GM18511 (cell line): ENCODE results near the gene VPS13C.
"Not testable (repeated sequence)": the region's sequence is repeated elsewhere in the genome, so short reads cannot be mapped to it uniquely, and the experiment has no call there.

Source experiments
- ATAC-seq: cut with Tn5 transposase; IDR thresholded peaks from one replicate; pipeline ENCODE4 v1.9.1; 2021; ENCODE audit warnings: mild to moderate bottlenecking, moderate library complexity; ENCODE audit not compliant: unreplicated experiment

VPS13C gene

DNA sequence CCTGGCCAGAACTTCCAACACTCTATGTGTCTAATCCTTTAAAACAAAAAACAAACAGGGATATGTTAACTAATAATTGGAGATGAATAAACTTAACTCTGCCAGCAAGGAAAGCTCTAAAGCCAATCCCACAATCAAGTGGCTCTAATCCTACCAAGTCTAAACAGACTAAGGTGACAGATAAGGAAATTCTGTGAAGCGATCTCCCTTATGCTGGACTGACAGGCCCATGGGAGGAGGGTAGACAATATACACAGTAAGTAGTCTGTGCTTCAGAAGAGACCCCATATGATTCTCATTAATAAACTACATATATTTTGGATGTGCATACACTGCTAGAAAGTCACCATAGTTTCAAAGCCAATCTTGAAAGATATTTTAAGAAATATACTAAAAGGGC lies 10.1 kb downstream of the VPS13C start:
- no peak for ATAC-seq

DNA sequence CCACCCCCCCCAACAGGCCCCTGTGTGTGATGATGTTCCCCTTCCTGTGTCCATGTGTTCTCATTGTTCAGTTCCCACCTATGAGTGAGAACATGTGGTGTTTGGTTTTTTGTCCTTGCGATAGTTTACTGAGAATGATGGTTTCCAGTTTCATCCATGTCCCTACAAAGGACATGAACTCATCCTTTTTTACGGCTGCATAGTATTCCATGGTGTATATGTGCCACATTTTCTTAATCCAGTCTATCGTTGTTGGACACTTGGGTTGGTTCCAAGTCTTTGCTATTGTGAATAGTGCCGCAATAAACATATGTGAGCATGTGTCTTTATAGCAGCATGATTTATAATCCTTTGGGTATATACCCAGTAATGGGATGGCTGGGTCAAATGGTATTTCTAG lies 12.0 kb downstream of the VPS13C start:
- not testable (repeated sequence) for ATAC-seq

DNA sequence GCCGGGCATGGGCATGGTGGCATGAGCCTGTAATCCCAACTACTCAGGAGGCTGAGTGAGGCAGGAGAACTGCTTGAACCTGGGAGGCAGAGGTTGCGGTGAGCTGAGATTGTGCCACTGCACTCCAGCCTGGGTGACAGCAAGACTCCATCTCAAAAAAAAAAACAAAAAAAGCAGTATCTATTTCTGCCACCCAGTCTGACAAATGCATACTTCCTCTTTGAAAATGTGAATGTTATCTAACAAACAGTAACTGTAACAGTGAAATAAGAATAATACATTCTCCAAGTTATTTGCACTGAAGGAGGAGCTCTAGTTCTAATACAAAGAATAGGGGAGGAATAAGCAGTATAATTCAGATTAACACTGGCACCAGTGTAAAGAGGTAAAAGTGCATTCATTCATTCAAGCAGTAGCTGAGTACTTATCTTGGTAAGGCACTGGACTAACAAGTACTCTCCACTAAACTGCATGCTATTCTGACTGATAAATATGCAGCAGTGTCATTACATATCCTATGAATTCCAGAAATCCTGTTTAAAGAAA lies 12.9 kb downstream of the VPS13C start:
- ATAC-seq, result peak; percentile 68

DNA sequence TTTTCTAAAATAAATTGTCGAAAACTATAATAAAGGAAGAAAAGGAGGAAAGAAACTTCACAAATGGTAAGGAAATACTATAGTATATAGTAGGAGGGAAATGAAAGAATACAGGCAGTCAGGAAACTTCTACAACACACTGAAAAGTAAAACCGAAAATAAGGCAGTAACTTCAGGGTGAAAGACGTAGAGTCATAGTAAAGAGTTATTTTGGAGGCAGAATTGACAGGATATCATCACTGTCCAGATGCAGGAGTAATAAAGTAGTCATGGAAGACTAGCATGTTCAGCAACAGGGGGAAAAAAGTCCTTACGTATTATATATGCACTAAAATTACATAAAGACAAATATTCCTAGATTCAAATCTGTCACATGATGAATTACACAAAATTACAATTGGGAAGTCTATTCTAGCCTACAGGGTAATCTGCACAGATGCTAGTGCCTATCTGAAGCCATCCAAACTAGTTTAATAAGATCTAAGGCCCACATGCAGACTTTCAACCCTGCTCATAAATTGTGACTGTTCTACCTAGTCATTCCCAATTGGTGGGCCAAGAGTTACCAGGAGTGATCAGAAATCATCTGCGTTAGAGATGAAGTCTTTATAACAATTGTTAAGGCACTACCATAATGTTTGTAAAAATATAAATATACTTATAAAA lies 14.0 kb downstream of the VPS13C start:
- peak; percentile 68 for ATAC-seq

DNA sequence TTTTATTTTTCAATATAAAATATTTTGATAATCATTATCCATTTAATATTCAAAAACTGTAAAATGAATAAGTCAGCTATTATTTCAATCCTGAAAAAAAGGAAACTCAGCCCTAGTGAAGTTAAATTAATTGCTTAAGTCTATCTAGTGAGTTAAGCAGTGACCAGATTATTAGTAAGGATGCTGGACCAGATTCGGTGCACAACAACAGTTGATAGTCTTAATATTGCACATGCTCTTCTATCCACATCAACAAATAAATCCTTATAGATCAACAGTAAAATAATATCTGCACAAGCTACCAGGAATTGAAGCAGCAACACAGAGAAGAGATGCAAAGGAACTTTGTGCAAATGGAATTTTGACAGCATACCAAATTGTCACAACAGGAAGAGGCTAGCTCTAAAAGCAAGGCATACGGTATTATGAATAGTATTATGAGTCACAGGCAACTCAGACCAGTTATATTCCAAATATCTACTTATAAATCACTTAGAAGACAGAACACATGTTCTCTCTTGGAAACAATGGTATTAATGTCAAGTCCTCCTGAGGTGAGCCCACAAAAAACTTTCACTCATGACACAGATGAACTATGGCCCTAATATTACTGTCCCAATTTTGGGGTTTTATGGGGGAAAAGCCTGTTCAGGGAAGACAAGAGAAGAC lies 24.9 kb downstream of the VPS13C start:
- no peak for ATAC-seq

DNA sequence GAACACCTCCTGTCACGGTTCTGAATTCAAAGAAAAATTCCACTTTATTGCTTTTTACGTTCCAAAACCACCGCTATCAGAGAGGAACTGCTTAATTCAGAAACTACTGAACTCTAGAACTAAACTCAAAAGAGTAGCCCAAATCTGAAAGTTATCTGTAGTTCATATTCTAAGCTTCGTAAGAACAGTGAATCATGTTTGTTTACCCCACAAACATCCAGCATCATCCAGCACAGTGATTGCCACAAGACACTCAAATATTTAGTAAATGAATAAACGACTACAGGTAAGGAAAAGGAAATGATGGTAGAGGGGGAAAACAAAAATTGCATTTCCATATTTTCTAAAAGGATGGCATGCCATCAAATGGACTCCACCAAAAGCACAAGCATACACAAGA lies 32.3 kb downstream of the VPS13C start:
- ATAC-seq, result no peak

DNA sequence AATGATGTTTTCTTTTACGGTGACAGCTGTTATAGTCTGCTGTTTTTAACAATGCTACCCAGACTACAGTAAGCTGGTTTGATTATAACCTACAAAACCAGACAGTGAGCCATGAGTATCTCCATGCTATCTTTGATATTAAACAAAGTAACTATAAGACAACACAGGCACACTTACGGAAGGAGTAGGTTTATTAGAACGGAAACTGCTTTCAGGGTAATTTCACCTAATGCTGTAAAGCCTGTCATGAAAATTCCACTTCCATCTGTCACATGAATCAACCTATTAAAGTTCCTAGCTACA lies 33.0 kb downstream of the VPS13C start:
- peak; percentile 24 for ATAC-seq

DNA sequence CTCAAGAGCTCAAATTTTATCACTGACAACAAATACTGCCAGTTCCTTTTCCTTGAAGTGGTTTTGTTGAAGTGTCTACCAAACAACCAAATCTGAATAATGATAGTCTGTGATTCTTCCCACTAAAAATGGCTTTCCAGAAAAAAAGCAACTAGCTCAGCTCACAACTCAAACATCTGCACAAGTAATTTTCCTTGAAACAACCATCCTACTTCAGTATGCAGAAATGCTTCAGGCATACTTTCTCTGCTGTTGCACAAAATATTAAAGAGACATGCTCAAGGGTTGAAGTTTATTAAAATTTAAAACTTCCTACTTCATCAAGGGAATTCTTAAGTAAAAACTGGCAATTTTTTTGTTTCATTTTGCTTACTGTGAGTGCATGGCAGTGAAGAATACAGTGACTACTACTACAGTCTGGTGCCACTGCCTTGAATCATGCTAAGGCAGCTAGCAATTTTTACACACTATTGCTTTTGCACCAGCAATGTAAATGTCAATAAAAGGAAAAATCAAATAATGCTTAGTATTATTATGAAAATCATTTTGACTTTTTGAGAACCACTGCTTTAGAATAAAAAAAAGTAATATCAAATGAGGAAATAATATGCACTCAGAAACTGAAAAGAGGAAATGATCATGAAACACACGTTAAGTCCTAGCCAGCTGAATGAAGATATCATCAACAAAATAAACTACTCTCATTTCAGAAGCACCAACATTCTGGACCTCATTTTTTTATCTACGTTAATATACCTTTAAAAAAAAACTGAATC lies 33.6 kb downstream of the VPS13C start:
- peak; percentile 68 for ATAC-seq

DNA sequence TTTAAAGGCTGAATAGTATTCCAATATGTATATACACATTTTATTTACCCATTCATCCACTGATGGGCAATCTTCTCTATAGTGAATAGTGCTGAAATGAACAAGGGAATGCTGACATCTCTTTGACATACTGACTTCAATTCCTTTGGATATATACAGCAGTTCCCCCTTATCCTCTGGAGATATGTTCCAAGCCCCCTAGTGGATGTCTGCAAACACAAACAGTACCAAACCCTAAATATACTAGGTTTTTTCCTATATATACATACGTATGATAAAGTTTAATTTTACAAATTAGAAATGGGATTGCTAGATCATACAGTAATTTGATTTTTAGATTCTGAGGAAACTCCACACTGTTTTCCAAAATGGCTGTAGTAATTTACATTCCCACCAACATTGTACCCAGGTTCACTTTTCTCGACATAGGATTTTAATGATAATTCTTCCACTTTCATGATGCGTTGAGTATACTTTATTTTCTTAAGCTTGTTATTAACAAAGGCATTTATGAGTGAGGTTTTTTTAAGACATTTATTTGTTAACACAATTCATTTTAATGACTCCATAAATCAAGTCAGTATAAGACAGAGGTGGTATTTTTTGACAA lies 38.2 kb downstream of the VPS13C start:
- ATAC-seq, result no peak

DNA sequence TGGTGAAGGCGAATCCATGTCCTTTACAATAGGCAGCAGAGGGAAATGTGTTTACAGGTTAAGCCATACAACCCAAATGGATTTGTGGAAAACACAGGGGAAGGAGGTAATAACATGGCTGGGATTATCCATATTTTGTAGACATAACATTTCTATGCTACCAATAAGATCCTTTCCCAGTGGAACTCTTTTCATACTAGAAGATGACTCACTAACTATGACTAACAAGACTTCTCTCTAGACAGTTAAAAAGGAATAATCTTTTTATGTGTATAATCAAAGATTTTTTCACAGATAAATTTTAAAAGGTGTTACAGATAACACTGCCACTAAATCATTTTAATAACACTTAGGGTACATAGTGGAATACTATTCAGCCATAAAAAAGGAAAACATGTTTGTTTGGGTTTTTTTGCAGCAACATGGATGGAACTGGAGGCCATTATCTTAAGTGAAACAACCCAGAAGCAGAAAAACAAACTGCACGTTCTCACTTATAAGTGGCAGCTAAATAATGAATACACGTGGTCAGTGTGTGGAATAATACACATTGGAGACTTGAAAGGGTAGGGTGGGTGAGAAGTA lies 39.6 kb downstream of the VPS13C start:
- ATAC-seq, result no peak

DNA sequence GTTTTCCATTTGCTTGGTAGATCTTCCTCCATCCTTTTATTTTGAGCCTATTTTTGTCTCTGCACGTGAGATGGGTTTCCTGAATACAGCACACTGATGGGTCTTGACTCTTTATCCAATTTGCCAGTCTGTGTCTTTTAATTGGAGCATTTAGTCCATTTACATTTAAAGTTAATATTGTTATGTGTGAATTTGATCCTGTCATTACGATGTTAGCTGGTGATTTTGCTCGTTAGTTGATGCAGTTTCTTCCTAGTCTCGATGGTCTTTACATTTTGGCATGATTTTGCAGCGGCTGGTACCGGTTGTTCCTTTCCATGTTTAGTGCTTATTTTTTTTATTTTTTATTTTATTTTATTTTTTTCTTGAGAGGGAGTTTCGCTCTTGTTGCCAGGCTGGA lies 54.9 kb downstream of the VPS13C start:
- not testable (repeated sequence) for ATAC-seq

DNA sequence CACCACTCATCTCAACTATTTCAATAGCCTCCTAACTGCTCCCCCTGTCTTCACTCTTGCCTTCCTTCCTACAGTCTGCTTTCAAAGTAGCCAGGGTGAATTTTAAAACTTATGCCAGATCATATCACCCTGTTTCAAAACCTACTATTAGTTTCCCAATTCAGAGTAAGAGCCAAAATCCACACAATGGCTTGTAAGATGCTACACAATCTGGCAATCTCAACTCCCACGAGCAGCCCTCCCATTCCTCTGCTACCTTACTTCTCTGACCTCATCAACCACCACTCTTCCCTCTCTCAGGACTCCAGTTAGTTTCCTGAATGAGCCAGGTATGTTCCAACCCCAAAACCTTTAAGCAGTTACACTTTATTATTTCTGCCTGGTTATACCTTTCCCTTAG lies 62.5 kb downstream of the VPS13C start:
- no peak for ATAC-seq

DNA sequence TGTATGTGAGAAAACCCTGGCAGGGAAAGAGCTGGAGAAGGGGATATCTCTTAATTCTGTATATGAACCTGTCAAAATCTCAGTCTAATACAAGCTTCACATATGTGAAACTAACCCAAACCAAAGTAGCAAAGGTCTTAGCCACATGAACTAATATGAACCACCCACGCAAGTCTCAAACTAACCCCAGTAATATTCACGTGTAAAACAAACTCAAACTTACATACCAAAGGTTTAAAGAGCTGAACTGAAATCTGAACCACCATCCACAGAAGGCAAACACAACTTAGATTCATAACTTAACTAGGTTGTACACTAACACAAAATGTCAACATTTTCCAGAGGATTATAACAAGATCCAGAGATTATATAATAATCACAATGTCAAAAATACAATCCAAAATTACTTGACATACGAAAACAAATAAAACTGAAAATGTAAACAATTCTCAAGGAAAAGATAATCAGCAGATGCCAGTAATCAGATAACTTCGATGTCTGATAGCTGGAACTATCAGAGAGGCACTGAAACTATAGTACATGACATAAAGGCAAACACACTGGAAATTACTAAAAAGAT lies 64.1 kb downstream of the VPS13C start:
- no peak for ATAC-seq

DNA sequence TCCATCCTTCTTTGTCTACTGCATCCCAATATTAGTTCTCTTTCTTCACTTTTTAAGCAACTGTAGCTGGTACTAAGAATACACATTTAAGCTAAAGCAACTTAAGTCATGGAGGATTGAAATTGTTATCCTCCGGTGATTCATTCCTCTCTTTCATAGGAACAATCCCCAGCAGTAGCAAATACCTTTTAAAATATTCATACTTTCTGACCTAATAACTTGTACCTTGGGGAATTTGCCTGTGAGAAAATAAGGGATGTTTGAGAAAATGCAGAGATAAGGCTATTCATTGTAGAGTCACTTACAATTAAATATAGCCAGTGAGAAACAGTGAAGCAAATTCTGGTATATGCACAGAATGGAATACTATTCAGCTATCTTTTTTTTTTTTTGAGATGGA lies 66.0 kb downstream of the VPS13C start:
- no peak for ATAC-seq

DNA sequence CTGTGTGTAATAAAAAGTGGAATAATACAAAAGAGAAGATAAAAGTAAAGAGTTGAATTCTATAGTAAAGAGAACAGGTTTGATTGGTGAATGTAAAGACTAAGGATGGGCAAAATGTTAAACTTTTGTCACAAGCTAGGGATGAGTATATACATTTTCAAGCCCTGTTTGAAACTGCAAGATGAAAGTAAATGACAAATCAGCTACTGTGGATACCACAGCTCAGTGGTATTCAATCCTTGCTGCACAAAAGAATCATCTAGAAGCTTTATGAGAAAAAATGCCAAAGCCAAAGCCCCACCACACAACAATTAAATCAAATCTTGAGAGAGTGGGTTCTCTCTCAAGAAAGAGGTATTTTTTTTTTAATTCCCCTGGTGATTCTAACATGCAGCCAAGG lies 67.7 kb downstream of the VPS13C start:
- no peak for ATAC-seq

DNA sequence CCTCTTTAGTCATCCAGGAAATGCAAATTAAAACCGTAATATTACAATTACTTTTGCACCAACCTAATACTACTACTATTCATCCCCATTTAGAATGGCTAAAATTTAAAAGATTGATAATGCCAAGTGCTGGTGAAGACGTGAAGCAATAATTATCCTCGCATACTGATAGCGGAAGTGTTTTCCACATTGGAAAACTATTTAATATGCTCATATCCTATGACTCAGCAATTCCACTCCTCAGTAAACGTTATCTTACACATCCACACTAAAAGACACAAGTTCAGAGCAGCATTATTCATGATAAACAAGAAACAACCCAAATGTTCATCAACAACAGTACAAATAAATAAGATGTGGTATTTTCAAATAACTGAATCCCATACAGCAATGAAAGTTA lies 70.6 kb downstream of the VPS13C start:
- ATAC-seq, result no peak

DNA sequence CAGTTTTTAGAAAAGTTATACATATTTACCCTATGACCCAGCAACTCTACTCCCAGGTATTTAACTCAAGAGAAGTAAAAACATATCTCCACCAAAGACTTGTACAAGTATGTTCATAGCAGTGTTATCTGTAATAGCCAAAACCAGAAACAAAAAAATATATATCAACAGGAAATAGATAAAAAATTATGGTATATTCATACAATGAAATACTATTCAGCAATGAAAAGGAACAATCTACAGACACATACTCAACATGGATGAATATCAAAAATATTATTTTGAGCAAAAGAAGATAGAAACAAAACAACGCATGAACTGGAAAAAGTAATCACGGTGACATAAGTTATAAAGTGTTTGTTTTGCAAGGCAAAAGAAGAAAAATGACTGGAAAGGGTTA lies 72.4 kb downstream of the VPS13C start:
- no peak for ATAC-seq

DNA sequence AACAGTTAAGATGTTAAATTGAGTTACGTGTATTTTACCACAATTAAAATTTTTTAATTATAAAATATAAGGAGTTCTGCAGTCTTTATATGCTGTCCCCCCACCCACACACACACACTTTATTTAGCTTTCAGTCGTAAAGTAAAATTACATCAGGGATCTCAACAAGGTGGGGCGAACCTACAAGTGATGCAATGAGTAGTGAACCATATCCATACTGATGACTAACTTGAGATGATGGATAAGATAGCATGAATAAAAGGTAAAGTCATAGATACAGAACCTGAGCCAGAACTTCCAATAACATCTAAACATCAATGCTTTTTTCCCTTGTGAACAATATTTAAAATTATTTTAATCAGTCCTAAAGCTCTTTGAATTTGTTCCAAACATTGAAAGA lies 77.2 kb downstream of the VPS13C start:
- no peak for ATAC-seq

DNA sequence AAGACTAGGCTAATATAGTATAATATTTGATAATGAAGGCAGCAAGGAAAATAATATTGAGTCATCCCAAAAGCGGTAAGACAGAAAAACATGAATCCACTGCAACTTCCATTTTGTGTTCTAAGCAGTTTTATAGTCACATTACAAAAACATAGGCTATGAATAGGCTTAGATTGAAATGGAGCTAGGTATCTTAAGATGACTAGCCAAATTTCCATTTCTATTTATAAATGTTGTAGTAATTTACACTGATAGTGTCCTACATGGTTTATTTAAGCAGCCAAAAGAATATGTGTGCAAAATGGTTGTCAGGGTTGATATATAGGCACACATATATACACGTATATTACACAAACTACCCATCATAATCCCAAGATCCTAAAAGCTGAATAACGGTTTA lies 82.0 kb downstream of the VPS13C start:
- ATAC-seq, result no peak

DNA sequence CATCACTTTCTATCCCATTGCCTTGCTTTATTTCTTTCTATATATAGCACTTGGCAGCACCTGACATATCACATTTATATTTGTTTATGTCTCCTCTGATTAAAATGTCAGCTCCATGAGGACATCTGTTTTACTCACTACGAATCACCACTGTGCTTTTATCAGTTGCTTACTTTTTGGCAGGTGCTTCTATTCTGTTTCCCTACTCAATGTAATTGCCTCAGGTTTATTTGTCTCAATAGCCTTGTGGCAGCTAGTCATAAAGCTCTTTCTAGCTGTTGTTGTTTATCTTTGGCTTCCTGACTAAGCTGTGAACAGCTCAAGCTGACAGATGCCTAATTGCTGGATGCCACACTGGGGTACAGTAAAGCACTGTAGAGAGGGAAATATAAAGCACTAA lies 85.5 kb downstream of the VPS13C start:
- no peak for ATAC-seq

DNA sequence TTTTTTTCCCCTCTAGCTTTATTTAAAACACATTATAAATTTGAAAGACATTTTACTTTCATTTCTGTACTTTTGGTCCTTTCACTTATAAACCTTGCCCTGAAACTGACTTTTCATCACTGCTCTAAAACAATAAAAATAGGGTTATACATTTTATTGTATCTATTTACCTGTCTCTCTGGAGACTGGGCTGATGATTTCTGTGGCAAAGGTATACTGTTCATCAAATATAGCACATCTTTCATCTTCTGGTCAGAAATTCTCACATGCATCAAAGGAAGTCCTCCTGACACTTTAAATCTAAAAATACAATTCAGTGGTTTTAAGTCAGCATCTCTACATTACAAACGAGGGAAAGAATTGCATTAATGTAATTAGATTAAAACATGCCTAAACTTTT lies 86.1 kb downstream of the VPS13C start:
- no peak for ATAC-seq
